H1 (cell line): ENCODE results near the gene SNX13. TPM values are rescaled to one million over a fixed set of nuclear protein-coding genes. Genes with fewer than 3 reads are reported as not detected.

Source experiments
- CTCF ChIA-PET: fragments of 300-600 bp; sonication (Branson Sonifier 250); formaldehyde crosslinking; loops from one replicate; lab custom pipeline; 2021; ENCODE audit not compliant: partially characterized antibody; lab: Charles Lee
- POLR2A ChIA-PET: fragments of 300-600 bp; sonication (Branson Sonifier 250); formaldehyde crosslinking; loops from one replicate; lab custom pipeline; 2021; ENCODE audit warnings: inconsistent platforms; ENCODE audit not compliant: partially characterized antibody; lab: Charles Lee
- DNase-seq, 2 experiments: peaks; one replicate each; pipeline versions ENCODE4 v3.0.0 to v3.0.0-alpha.2; 2010 to 2022; ENCODE audit warnings: low spot score in 2 of 2, low read depth in 1 of 2, mixed read lengths in 1 of 2
- FAIRE-seq: peaks from 2 replicates; lab custom pipeline; 2011; peaks lifted over from hg19 to GRCh38; lab: Jason Lieb, UNC
- H2AFZ ChIP-seq: 2 replicates; pipeline ENCODE4 v1.8.1; 2012; ENCODE audit warnings: low read length, inconsistent platforms
- H2AK5ac ChIP-seq: 2 replicates; pipeline ENCODE4 v1.6.1; 2013; ENCODE audit warnings: low read depth, low read length
- H2BK120ac ChIP-seq: replicated peaks from 2 replicates; pipeline ENCODE3; 2013; ENCODE audit warnings: low read depth, low read length, inconsistent platforms
- H2BK12ac ChIP-seq: 2 replicates; pipeline ENCODE4 v1.6.1; 2013; ENCODE audit warnings: low read depth, low read length
- H2BK15ac ChIP-seq: 2 replicates; pipeline ENCODE4 v1.6.1; 2013; ENCODE audit warnings: low read length
- H2BK20ac ChIP-seq: 2 replicates; pipeline ENCODE4 v1.6.1; 2013; ENCODE audit warnings: low read length
- H2BK5ac ChIP-seq: 2 replicates; pipeline ENCODE4 v1.6.1; 2013; ENCODE audit warnings: low read depth, low read length
- H3K14ac ChIP-seq: 2 replicates; pipeline ENCODE4 v1.6.1; 2013; ENCODE audit warnings: inconsistent platforms; ENCODE audit not compliant: insufficient read length
- H3K18ac ChIP-seq: 2 replicates; pipeline ENCODE4 v1.6.1; 2013; ENCODE audit warnings: low read length; ENCODE audit errors: extremely low read depth
- H3K23ac ChIP-seq: 2 replicates; pipeline ENCODE4 v1.6.1; 2013; ENCODE audit warnings: inconsistent platforms; ENCODE audit not compliant: insufficient read length
- H3K23me2 ChIP-seq: 2 replicates; pipeline ENCODE4 v1.6.1; 2013; ENCODE audit warnings: low read depth, low read length
- H3K27ac ChIP-seq: 2 replicates; pipeline ENCODE4 v1.6.1; 2011; ENCODE audit warnings: low read depth, low read length, inconsistent platforms
- H3K27me3 ChIP-seq, 4 experiments: replicated peaks in 1 of 4; 1 replicate in 1 of 4; 2 replicates in 3 of 4; pipeline versions ENCODE4 v1.6.1 to v1.8.1; 2011 to 2013; ENCODE audit warnings: low read length in 3 of 4, mild to moderate bottlenecking in 3 of 4, inconsistent platforms in 2 of 4, mixed read lengths in 2 of 4, moderate library complexity in 1 of 4; ENCODE audit not compliant: control insufficient read depth in 3 of 4, insufficient read depth in 3 of 4; ENCODE audit errors: extremely low read depth in 1 of 4
- H3K36me3 ChIP-seq, 4 experiments: 2 replicates each; pipeline versions ENCODE4 v1.6.1 to v1.8.1; 2011 to 2013; ENCODE audit warnings: mild to moderate bottlenecking in 4 of 4, low read length in 3 of 4, moderate library complexity in 2 of 4, control low read depth in 1 of 4, inconsistent platforms in 1 of 4; ENCODE audit not compliant: insufficient read depth in 4 of 4, control insufficient read depth in 2 of 4
- H3K4ac ChIP-seq: replicated peaks from 2 replicates; pipeline ENCODE3; 2013; ENCODE audit warnings: low read length, low read depth, mixed read lengths, inconsistent platforms; ENCODE audit not compliant: insufficient read length
- H3K4me1 ChIP-seq, 4 experiments: replicated peaks in 1 of 4; 1 replicate in 1 of 4; 2 replicates in 3 of 4; pipeline versions ENCODE4 v1.6.1 to v1.8.1; 2011 to 2013; ENCODE audit warnings: low read length in 3 of 4, inconsistent platforms in 2 of 4, mixed read lengths in 1 of 4; ENCODE audit not compliant: insufficient read depth in 4 of 4, control insufficient read depth in 3 of 4
- H3K4me2 ChIP-seq, 2 experiments: 2 replicates each; pipeline versions ENCODE4 v1.6.1 to v1.8.1; 2011 to 2013; ENCODE audit warnings: low read depth in 2 of 2, low read length in 2 of 2, control low read depth in 1 of 2, inconsistent platforms in 1 of 2, mild to moderate bottlenecking in 1 of 2; ENCODE audit not compliant: insufficient read depth in 1 of 2
- H3K4me3 ChIP-seq, 4 experiments: fragments of 200-600, 300-600 bp in 1 of 4; sonication (generic), shearing (Covaris generic), sonication (Bioruptor Twin) in 1 of 4; 2 replicates each; pipeline versions ENCODE4 v1.5.1 to v1.8.1; 2011 to 2016; ENCODE audit warnings: low read length in 4 of 4, low read depth in 3 of 4, control low read depth in 2 of 4, inconsistent platforms in 2 of 4, mild to moderate bottlenecking in 2 of 4, mixed read lengths in 1 of 4, moderate library complexity in 1 of 4; ENCODE audit not compliant: insufficient read depth in 2 of 4; ENCODE audit errors: extremely low read depth in 1 of 4
- H3K56ac ChIP-seq: replicated peaks from 2 replicates; pipeline ENCODE3; 2013; ENCODE audit warnings: low read depth, mild to moderate bottlenecking, mixed read lengths, low read length, inconsistent platforms; ENCODE audit not compliant: insufficient read length
- H3K79me1 ChIP-seq: 2 replicates; pipeline ENCODE4 v1.6.1; 2013; ENCODE audit warnings: low read depth, low read length, control low read depth
- H3K79me2 ChIP-seq, 2 experiments: 2 replicates each; pipeline versions ENCODE4 v1.6.1 to v1.8.1; 2012 to 2013; ENCODE audit warnings: low read length in 2 of 2, mild to moderate bottlenecking in 2 of 2, inconsistent platforms in 1 of 2; ENCODE audit not compliant: insufficient read depth in 2 of 2, control insufficient read depth in 1 of 2
- H3K9ac ChIP-seq, 4 experiments: replicated peaks in 1 of 4; 1 replicate in 1 of 4; 2 replicates in 3 of 4; pipeline versions ENCODE4 v1.6.1 to v1.8.1; 2011 to 2013; ENCODE audit warnings: low read depth in 3 of 4, low read length in 3 of 4, control low read depth in 2 of 4, mild to moderate bottlenecking in 2 of 4, moderate library complexity in 2 of 4, inconsistent platforms in 1 of 4; ENCODE audit errors: extremely low read depth in 1 of 4
- H3K9me3 ChIP-seq, 2 experiments: 2 replicates each; pipeline versions ENCODE4 v1.6.1 to v1.8.1; 2012 to 2013; ENCODE audit warnings: mild to moderate bottlenecking in 2 of 2, moderate library complexity in 2 of 2, control low read depth in 1 of 2, inconsistent platforms in 1 of 2, low read depth in 1 of 2, low read length in 1 of 2, mixed read lengths in 1 of 2; ENCODE audit not compliant: insufficient read depth in 2 of 2
- H4K20me1 ChIP-seq, 2 experiments: replicated peaks in 1 of 2; 2 replicates each; pipeline versions ENCODE3 to v1.8.1; 2011 to 2013; ENCODE audit warnings: inconsistent platforms in 2 of 2, low read length in 2 of 2, mild to moderate bottlenecking in 1 of 2; ENCODE audit not compliant: insufficient read depth in 2 of 2, control insufficient read depth in 1 of 2
- H4K5ac ChIP-seq: 2 replicates; pipeline ENCODE4 v1.6.1; 2013; ENCODE audit warnings: low read length, low read depth, mixed read lengths, inconsistent platforms; ENCODE audit not compliant: insufficient read length
- H4K8ac ChIP-seq: 2 replicates; pipeline ENCODE4 v1.8.0; 2013; ENCODE audit warnings: mild to moderate bottlenecking, moderate library complexity, low read length, inconsistent platforms; ENCODE audit not compliant: insufficient read depth; ENCODE audit errors: extremely low read depth
- H4K91ac ChIP-seq: replicated peaks from 2 replicates; pipeline ENCODE3; 2013; ENCODE audit warnings: low read length, mixed read lengths, inconsistent platforms; ENCODE audit not compliant: insufficient read length
- CHD1 ChIP-seq: IDR thresholded peaks from 2 replicates; pipeline ENCODE4 v1.6.1; 2012; ENCODE audit warnings: low read depth, low read length, improper control_type of control experiment
- CHD2 ChIP-seq: IDR thresholded peaks from 2 replicates; pipeline ENCODE4 v1.6.1; 2012; ENCODE audit warnings: low read length, improper control_type of control experiment
- EGR1 ChIP-seq: IDR thresholded peaks from 2 replicates; pipeline ENCODE4 v1.6.1; 2011; ENCODE audit warnings: low read depth, low read length, borderline replicate concordance
- JUN ChIP-seq: IDR thresholded peaks from 2 replicates; pipeline ENCODE4 v1.6.1; 2011; ENCODE audit warnings: low read depth, mild to moderate bottlenecking, improper control_type of control experiment, low read length
- NANOG ChIP-seq: IDR thresholded peaks from 2 replicates; pipeline ENCODE4 v1.6.1; 2011; ENCODE audit warnings: low read length, low read depth, mild to moderate bottlenecking, inconsistent platforms; ENCODE audit not compliant: insufficient read depth, poor library complexity, severe bottlenecking
- RNF2 ChIP-seq: fragments of 200-900, 300-1000 bp; sonication (generic); IDR thresholded peaks from 2 replicates; pipeline ENCODE4 v1.7.1; 2016; ENCODE audit warnings: borderline replicate concordance, low read depth, mild to moderate bottlenecking, antibody characterized with exemption, low read length; ENCODE audit not compliant: poor library complexity, severe bottlenecking; ENCODE audit errors: missing control alignments
- SIX5 ChIP-seq: IDR thresholded peaks from 2 replicates; pipeline ENCODE4 v1.6.1; 2011; ENCODE audit warnings: mild to moderate bottlenecking, low read depth, low read length
- TAF7 ChIP-seq: optimal IDR thresholded peaks from 2 replicates; pipeline ENCODE3; 2011; ENCODE audit warnings: low read depth, mild to moderate bottlenecking, inconsistent platforms, low read length, moderate library complexity, borderline replicate concordance
- ZNF274 ChIP-seq: IDR thresholded peaks from 2 replicates; pipeline ENCODE4 v1.7.0; 2012; ENCODE audit warnings: low read length, borderline replicate concordance; ENCODE audit errors: extremely low read depth
- WGBS, 2 experiments: shearing (Covaris generic) in 1 of 2; methylation state at CpG; one replicate each; pipeline versions ENCODE4 v1.1.6 to v1.1.7; 2013 to 2015; ENCODE audit warnings: low lambda C conversion rate in 2 of 2, mixed read lengths in 2 of 2, inconsistent platforms in 1 of 2, low coverage in 1 of 2, missing lambda C conversion rate in 1 of 2; ENCODE audit not compliant: insufficient replicate concordance in 2 of 2, insufficient coverage in 1 of 2, insufficient read length in 1 of 2; ENCODE audit errors: extremely low coverage in 1 of 2, missing lambda C conversion rate in 1 of 2; 5-methylcytosine and 5-hydroxymethylcytosine counted together
- polyA plus RNA-seq, 7 experiments: library from polyadenylated mRNA; depleted of rRNA in 3 of 7; stranded (reverse) in 5 of 7; unstranded in 2 of 7; fragments of >200 nt in 5 of 7; fragments of 200-250 nt in 2 of 7; gene quantifications; 1 replicate in 5 of 7; 2 replicates in 1 of 7; 4 replicates in 1 of 7; pipeline versions ENCODE4 v1.2.1 to v1.2.3, GENCODE V29; 2011 to 2013; ENCODE audit warnings: missing spikeins in 2 of 7, mixed read lengths in 2 of 7
- total RNA-seq: library from RNA; stranded (reverse); fragmentation: NEBNext Ultra II Directional; extraction: Animal tissue kit (Norgen Biotek cat#: 25700); gene quantifications from 2 replicates; pipeline ENCODE4 v1.2.1, GENCODE V29; 2021

SNX13 gene
- total and polyA plus RNA-seq, 2 of the 8 experiments (the other 6 are each of a cell fraction or from before 2014, with no cell fraction given): 5.5 to 27.4 TPM

DNA sequence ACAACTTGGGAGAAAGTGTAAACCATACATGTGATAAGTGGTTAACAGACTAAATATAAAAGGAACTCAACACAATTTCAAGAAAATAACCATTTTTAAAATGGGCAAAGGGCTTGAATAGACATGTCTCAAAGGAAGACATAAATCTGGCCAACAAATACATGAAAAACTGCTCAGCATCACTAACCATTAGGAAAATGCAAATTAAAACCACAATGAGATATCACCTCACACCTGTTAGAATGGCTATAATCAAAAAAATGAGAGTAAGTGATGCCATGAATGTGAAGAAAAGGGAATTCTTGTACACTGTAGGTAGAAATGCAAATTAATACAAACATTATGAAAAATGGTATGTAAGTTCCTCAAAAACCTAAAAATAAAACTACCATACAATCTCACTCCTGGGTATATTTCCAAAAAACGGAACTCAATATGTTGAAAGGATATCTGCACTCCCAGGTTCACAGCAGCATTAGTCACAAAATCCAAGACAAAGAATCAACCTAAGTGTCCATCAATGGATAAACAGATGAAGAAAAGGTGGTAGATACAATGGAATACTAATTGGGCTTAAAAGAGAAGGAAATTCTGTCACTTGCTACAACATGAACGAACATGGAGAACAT lies 5.6 kb downstream of the SNX13 start:
- Histone ChIP-seq H3K79me2 (peaks cover 5 to 98% of the 10 kb centered on the region in 2 experiments; a peak in 3 of 4 replicates), H3K56ac (no peak overlapping the region), H4K91ac (no peak overlapping the region), H4K5ac (no peak overlapping the region), H3K23ac (no peak overlapping the region), H3K18ac (no peak overlapping the region), H2BK5ac (no peak overlapping the region), H3K79me1 (peaks cover 6% of the 10 kb centered on the region; the same call in 1 of the 2 replicates), H4K20me1 (no peaks in the 10 kb centered on the region), H3K36me3 (no peaks in the 10 kb centered on the region), H4K8ac (no peak overlapping the region), H3K27ac (no peak overlapping the region), H3K9me3 (no peaks in the 10 kb centered on the region), H2AK5ac (no peak overlapping the region), H2BK15ac (no peak overlapping the region), H3K27me3 (no peaks in the 10 kb centered on the region), H2BK120ac (no peak overlapping the region), H3K4ac (no peak overlapping the region), H3K9ac (no peak overlapping the region), H3K4me1 (peaks cover 2 to 4% (median 3%) of the 10 kb centered on the region in 4 experiments; a peak in 4 of 7 replicates), H3K23me2 (peaks cover under 1% of the 10 kb centered on the region; the same call in 1 of the 2 replicates), H3K4me2 (no peak overlapping the region), H2BK12ac (no peak overlapping the region), H3K14ac (no peak overlapping the region), H3K4me3 (no peak overlapping the region), H2BK20ac (no peak overlapping the region), H2AFZ (no peak overlapping the region)
- 78% methylated on average over 2 of the region's 2 CpGs; no CpG with 5 or more reads in 1 of the 2 experiments for WGBS, 2 experiments
- FAIRE-seq (no peak), DNase-seq (no peak)
- ChIA-PET POLR2A (no interaction called here), CTCF (no interaction called here)
- TF ChIP-seq JUN (no peak), ZNF274 (no peak), SIX5 (no peak), RNF2 (no peak), CHD2 (no peak), EGR1 (no peak), NANOG (no peak), TAF7 (no peak), CHD1 (no peak)
